Stimulated activated CD4-positive, alpha-beta T cell treated with anti-CD3 and anti-CD28 coated beads, TNF-alpha, amount 100 ng/mL, for 24 hours (primary cell): ENCODE data around the gene COL21A1.
"Not testable (repeated sequence)": the region's sequence is repeated elsewhere in the genome, so short reads cannot be mapped to it uniquely, and the experiment has no call there.

Experiments
- DNase-seq, 3 experiments: peaks; one replicate each; pipeline ENCODE4 v3.0.0-alpha.2; 2020; ENCODE audit warnings: low read depth in 3 of 3

COL21A1 gene

DNA sequence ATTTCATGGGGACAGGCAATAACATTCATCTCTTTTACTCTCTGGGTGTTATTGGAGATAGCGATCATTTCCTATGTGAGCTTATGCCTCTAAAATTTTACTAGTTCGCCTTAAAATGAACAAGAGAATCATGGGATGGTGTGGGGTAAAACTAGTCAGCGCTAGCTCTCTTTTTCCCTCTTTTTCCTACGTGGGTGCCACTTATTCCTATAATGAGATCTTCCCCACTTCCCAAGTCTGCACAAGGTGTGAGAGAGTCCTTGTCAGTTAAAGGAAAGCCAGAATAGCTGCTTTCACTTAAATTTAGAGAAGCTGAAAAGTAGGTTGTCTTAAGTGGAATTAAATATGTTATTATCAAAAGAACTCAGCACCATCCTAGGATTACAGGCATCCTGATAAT, 198.8 kb downstream of the COL21A1 start:
- DNase-seq: no peak

DNA sequence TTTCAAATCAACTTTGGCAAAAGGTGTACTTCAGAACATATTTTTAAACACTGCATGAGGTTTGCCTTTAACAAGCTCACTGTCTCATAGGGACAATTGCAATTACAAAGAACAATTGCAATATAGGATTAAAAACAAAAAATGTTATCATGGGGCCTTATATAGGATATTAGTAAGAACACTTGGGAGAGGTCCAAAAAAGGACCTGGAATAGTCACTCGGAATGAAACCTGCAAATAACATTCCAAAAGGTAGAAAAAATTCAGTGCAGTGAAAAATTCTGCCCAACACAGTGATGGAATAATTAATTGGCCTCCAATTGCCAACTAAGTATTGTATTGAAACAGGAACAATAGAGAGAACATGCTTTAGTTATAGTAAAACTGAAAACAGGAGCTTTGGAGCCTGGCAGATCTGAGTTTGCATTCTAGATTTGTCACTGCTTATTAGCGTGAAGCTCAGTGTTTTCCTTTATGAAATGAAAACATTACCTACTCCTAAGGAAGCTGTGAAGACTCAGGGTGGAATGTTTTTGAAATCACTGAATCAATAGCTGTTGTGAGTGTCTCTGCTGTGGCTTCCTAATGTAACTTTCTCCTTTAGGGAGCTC, 199.3 kb downstream of the COL21A1 start:
- DNase-seq: no peak

DNA sequence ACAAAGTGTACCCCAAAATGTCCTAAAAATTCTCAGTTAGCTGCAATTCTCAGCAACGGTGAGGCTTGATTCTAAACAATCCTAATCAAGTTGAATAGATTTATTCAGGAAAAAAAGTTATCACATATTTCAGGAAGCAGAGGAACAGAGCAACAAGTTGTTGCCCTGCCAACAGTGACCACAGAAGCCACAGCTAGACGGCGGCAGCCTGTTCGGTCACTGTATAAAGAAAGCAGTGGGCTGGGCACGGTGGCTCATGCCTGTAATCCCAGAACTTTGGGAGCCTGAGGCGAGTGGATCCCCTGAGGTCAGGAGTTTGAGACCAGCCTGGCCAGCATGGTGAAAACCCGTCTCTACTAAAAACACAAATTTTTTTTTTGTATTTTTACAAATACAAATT, 200.8 kb downstream of the COL21A1 start:
- no peak for DNase-seq

- no peak for DNase-seq
Observed at GRCh38 chr6:56043761-56044160, 203.6 kb downstream of the COL21A1 start.

GRCh38 chr6:56043076-56043475, 204.3 kb downstream of the COL21A1 start:
- DNase-seq: no peak

- DNase-seq: no peak
Observed at GRCh38 chr6:56041591-56041990, 205.8 kb downstream of the COL21A1 start.

DNA sequence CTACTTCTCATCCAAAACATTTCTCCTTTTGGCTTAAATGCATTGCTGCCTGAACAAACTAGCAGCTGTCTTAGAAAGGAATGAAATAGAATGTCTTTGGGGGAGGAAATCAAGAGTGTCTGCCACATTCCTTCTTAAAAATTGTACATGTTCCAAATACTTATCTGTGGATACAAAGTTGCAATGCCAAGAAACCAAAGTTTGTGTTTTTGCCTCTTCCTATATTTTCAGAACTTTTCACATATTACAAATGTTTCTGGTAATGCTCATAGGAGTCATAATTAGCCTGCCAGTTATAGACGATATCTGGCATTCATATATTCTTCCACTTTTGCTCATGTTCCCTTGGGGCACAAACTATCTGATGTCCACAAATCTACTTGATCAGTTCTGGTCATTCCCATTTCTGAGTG, 206.5 kb downstream of the COL21A1 start:
- no peak for DNase-seq

DNA sequence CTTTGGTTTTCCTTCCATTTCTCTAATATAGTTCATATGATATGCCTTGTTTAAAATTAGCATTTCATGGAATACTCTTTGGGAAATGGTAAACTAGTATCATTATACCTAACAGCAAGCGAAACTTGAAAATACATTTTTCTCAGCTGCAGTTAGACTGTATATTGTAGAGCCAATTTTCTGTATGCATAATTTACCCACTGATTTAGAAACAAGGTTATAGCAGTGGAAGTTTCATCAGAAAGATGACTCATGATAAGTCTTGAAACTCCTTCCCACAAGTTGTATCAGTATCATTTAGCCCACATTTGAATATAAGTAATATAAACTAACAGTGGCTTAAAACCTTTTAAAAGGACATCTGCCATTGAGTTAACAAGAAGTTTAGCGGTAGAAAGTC, 207.2 kb downstream of the COL21A1 start:
- no peak for DNase-seq

GRCh38 chr6:56038764-56039163, 208.6 kb downstream of the COL21A1 start:
- no peak for DNase-seq

DNA sequence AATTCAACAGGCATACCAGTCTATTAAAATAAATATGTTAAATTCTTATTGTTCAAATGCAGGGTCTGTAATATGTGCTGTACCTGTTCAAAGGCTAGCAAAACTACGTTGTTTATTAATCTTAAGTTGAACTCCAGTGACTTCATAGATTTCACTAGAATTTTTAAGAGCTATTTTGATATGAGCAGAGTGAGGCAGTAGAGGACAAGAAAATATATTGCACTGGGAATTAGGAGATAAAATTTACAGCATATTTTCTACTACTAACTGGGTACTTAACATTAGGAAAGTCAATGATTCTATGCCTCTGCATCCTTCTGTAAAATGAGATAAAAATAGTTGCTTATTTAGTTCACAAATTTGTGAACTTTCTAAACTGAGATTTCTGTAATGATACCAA, 209.8 kb downstream of the COL21A1 start:
- no peak for DNase-seq

GRCh38 chr6:56036916-56037600, 210.3 kb downstream of the COL21A1 start:
- DNase-seq: no peak

DNA sequence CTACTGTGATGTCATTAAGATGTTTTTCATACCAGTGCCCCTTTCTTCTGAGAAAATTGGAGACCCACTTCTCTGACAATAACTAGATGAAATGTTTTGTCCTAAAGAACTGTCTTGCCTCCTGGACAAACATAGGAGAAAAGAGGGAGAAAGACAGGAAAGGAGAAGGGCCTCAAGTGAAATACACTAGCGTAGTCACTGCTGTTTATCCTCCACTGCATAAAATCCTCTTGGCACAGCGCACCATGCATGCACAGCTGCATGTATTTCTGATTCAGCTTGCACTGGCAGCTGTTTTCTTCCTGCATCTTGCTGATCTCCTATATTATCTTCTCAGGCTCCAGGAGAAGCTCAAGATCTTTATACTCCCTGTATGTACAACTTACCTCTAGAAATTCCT, 214.0 kb downstream of the COL21A1 start:
- no peak for DNase-seq

DNA sequence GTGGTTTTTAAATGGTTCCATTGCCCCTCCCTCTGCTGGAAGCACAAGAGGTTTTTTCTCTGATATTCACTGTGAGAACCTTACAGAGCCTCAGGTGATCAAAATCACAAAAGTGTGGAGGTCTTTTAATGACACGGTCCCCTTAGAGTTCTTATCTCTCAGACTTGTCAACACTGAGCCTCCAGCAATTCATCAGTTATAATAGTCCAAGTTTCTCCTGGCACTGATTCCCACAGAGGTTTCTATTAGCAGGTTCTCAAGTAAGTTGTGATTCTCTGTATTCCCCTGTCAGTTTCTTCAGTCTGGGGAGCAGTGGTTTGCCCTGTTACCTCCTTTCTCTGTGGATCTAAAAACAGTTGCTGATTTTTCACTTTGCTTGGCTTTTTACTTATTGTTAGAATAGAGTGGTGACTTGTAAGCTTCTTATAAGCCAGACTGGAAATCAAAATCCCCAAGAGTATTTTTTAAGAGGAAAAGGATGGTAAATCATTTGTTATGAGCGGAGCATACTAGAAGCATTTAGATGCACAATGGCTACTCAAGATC, 214.6 kb downstream of the COL21A1 start:
- DNase-seq: no peak

DNA sequence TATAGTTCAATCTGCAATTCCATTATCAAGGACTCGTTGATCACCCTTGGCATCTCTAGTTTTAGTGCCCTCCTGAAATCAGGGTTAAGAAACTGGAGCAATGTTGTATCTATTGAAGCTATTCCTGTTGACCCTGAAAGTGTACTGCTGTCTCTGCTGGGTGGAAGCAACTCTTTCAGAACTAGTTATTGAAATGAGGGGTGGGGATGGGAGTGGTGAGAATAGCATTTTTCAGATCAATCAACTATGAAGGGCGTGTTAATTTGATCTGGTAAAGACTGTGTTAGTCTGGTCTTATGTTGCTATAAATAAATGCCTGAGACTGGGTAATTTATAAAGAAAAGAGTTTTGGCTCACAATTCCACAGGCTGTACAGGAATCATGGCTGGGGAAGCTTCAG, 219.5 kb downstream of the COL21A1 start:
- no peak for DNase-seq

- DNase-seq: no peak
Observed at GRCh38 chr6:56026455-56027180, 220.8 kb downstream of the COL21A1 start.

- no peak for DNase-seq
Observed at GRCh38 chr6:56025795-56026194, 221.6 kb downstream of the COL21A1 start.

DNA sequence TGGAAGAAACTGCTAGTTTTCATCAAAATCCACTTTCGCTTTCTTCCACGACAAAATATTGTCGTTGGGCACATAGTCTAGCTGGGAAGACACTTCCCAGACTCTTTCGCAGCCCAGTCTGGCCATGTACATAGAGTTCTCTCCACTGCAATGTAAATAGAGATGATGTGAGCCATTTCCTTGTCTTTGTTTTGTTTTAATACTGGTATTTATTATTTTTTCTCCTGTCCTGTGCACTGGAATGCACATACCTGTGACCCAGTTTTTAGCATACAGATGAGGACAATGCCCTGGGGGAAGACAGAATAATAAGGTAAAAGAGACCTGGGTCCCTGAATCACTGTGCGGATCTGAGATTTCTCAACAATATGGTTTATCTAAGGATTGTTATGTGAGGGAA, 222.4 kb downstream of the COL21A1 start:
- DNase-seq: no peak

- no peak for DNase-seq
Observed at GRCh38 chr6:56023829-56024228, 223.6 kb downstream of the COL21A1 start.

DNA sequence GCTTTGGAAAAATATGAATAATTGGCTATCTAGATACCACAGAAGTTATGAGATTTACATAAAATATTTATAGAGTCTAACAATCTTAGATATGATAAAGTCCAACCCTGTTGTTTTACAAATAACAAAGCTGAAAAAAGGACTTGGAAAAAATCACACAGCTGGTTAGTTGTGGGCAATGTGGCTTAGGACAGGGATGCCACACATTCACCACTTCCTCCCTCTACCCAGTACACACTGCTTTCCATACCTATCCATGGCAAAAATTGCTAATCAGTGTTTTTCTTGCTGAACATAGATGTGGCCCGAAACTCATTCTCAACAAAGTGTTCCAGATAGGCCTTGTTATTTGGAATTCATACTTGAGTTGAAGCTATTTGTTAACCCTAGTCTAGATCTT, 224.7 kb downstream of the COL21A1 start:
- no peak for DNase-seq

DNA sequence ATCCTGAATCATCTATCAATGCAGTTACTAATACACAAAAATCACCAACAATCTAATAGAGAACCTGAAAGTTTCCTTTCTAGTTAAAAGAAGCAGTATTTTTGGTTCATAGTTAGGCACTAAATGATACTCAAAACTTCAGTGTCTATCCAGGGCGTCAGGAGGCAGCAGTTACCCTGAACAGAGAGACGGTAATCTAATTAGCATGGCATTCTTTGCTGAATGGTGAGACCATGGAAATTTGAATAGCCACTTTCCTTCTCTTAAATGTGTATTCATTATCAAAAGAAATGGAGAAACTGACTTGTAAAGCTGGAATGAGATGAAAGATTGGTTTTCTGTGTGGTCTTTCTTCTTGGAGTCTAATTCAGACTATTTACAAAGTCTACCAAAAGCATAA, 225.4 kb downstream of the COL21A1 start:
- no peak for DNase-seq

- no peak for DNase-seq
Observed at GRCh38 chr6:56019973-56020372, 227.4 kb downstream of the COL21A1 start.

- no peak for DNase-seq
Observed at GRCh38 chr6:56017198-56017597, 230.2 kb downstream of the COL21A1 start.

DNA sequence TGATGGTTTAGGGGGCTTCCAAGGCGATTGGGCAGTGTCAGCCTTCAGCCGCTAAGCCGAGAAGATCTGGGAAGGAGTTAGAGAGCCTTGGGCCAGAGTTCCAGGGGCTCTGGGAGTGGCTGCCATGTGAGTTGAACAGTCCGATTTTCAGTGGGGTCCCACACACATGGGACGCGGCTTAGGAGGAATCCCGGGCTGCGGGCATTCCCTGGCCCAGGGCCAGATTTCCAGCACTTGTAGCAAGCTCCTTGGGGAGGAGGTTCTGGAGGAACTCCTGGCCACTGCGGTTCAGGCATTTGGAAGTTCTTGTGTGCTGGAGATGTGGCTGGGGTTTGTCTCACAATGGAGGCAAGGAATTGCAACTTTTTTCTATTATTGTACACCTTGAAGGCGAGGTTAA, 233.3 kb downstream of the COL21A1 start:
- not testable (repeated sequence) for DNase-seq
